ENCODE data around the gene SPEG. TPM values are rescaled to one million over a fixed set of nuclear protein-coding genes. Genes with fewer than 3 reads are reported as not detected.

Gene SPEG
- polyA plus RNA-seq, 3 donors = not detected

DNA sequence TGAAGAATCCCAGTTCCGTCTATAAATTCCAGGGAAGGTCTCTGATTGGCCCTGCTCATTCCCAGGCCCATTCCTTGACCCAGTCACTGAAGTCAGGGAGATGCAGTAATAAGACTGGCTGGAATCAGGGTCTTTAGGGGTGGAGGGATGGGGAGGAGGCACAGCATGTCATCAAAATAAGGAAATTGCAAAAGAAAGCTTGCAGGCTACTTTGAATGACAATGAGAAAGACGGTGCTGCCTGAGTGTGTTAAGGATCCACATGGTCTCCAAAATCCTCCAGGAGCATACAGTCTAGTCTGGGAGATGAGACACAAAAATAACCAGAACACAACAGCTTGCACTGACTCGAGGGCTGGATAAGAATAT lies 18.4 kb upstream of the SPEG start:
- intact Hi-C loops (cut with micrococcal nuclease) = no loop called here
- H3K4me2 ChIP-seq (replicated peaks; ENCODE audit: extremely low read depth, low read length, poor library complexity, severe bottlenecking) = no peak overlapping the region
- Mint-ChIP-seq H3K4me3 (peak overlapping the region in 1 of 2 donors; percentile 69), H3K27me3 (ENCODE audit: low read depth in 3 of 3) (peaks cover 46 to 66% (median 59%) of the 10 kb centered on the region in 3 donors), H3K36me3 (no peaks in the 10 kb centered on the region), H3K27ac (peak overlapping the region in 2 of 7 donors; percentile 14 to 73), H3K9me3 (peaks cover 0 to 22% (median 18%) of the 10 kb centered on the region in 7 donors), H3K4me1 (peaks cover 27% of the 10 kb centered on the region)
- H3K27ac ChIP-seq (ENCODE audit: low read depth in 1 of 2, low read length in 2 of 2) = no peak overlapping the region
- H2AFZ ChIP-seq (ENCODE audit: insufficient read depth, low read depth, low read length, poor library complexity, severe bottlenecking) = no peak overlapping the region
- H3K79me2 ChIP-seq (ENCODE audit: insufficient read depth, low read length) = no peaks in the 10 kb centered on the region
- H3K4me1 ChIP-seq (ENCODE audit: control insufficient read depth in 1 of 2, insufficient read depth in 2 of 2, low read length in 2 of 2) = peaks cover 21 to 36% of the 10 kb centered on the region in 2 donors
- H3K36me3 ChIP-seq (replicated peaks in 1 of 2; ENCODE audit: control insufficient read depth in 1 of 2, insufficient read depth in 2 of 2, low read length in 2 of 2) = no peaks in the 10 kb centered on the region
- H4K20me1 ChIP-seq (ENCODE audit: insufficient read depth, low read length) = no peaks in the 10 kb centered on the region
- H3K9me3 ChIP-seq (replicated peaks in 1 of 2; ENCODE audit: control insufficient read depth in 1 of 2, insufficient read depth in 1 of 2, low read length in 2 of 2) = peaks cover 6 to 11% of the 10 kb centered on the region in 2 donors
- DNase-seq = no peak
- WGBS (ENCODE audit: insufficient coverage) = 0% methylated on average over 1 of the region's 3 CpGs
- TF ChIP-seq, protein P1, sequence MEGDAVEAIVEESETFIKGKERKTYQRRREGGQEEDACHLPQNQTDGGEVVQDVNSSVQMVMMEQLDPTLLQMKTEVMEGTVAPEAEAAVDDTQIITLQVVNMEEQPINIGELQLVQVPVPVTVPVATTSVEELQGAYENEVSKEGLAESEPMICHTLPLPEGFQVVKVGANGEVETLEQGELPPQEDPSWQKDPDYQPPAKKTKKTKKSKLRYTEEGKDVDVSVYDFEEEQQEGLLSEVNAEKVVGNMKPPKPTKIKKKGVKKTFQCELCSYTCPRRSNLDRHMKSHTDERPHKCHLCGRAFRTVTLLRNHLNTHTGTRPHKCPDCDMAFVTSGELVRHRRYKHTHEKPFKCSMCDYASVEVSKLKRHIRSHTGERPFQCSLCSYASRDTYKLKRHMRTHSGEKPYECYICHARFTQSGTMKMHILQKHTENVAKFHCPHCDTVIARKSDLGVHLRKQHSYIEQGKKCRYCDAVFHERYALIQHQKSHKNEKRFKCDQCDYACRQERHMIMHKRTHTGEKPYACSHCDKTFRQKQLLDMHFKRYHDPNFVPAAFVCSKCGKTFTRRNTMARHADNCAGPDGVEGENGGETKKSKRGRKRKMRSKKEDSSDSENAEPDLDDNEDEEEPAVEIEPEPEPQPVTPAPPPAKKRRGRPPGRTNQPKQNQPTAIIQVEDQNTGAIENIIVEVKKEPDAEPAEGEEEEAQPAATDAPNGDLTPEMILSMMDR (IDR thresholded peaks at IDR 0.05) = no peak
- H3K9ac ChIP-seq (ENCODE audit: insufficient read depth, low read length, poor library complexity, severe bottlenecking) = no peak overlapping the region
- peaks cover 11 to 48% of the 10 kb centered on the region in 2 donors for H3K27me3 ChIP-seq (ENCODE audit: control insufficient read depth in 2 of 2, insufficient read depth in 2 of 2, low read length in 2 of 2)
- H3K4me3 ChIP-seq (replicated peaks in 1 of 3; ENCODE audit: low read depth in 2 of 3, low read length in 3 of 3) = no peak overlapping the region

DNA sequence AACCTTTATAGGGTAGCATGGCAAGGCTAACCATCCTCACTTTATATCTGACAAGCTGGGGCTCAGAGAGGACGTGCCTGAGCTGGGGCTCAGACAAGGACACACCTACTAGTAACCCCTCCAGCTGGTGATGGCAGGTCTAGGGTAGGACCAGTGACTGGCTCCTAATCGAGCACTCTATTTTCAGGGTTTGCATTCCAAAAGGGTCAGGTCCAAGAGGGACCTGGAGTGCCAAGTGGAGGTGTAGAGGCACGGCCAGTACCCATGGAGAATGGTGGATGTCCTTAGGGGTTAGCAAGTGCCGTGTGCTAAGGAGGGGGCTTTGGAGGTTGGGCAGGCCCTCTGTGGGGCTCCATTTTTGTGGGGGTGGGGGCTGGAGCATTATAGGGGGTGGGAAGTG lies 17.7 kb upstream of the SPEG start:
- H3K27me3 ChIP-seq (ENCODE audit: control insufficient read depth in 2 of 2, insufficient read depth in 2 of 2, low read length in 2 of 2) = peaks cover 11 to 48% of the 10 kb centered on the region in 2 donors
- no peaks in the 10 kb centered on the region for H3K79me2 ChIP-seq (ENCODE audit: insufficient read depth, low read length)
- H3K27ac ChIP-seq (ENCODE audit: low read depth in 1 of 2, low read length in 2 of 2) = no peak overlapping the region
- no peak overlapping the region for H3K4me3 ChIP-seq (replicated peaks in 1 of 3; ENCODE audit: low read depth in 2 of 3, low read length in 3 of 3)
- Mint-ChIP-seq H3K27ac (no peak overlapping the region), H3K4me1 (peaks cover 27% of the 10 kb centered on the region), H3K36me3 (no peaks in the 10 kb centered on the region), H3K4me3 (peak overlapping the region in 1 of 2 donors; percentile 48), H3K9me3 (peaks cover 0 to 19% (median 13%) of the 10 kb centered on the region in 7 donors), H3K27me3 (ENCODE audit: low read depth in 3 of 3) (peaks cover 48 to 62% (median 55%) of the 10 kb centered on the region in 3 donors)
- peaks cover 5 to 6% of the 10 kb centered on the region in 2 donors for H3K9me3 ChIP-seq (replicated peaks in 1 of 2; ENCODE audit: control insufficient read depth in 1 of 2, insufficient read depth in 1 of 2, low read length in 2 of 2)
- H3K36me3 ChIP-seq (replicated peaks in 1 of 2; ENCODE audit: control insufficient read depth in 1 of 2, insufficient read depth in 2 of 2, low read length in 2 of 2) = no peaks in the 10 kb centered on the region
- TF ChIP-seq, protein P1 (IDR thresholded peaks at IDR 0.05) = no peak
- no peak for DNase-seq
- WGBS (ENCODE audit: insufficient coverage) = 100% methylated on average over 2 of the region's 4 CpGs
- H3K4me1 ChIP-seq (ENCODE audit: control insufficient read depth in 1 of 2, insufficient read depth in 2 of 2, low read length in 2 of 2) = peaks cover 21 to 36% of the 10 kb centered on the region in 2 donors
- no peak overlapping the region for H2AFZ ChIP-seq (ENCODE audit: insufficient read depth, low read depth, low read length, poor library complexity, severe bottlenecking)
- no peak overlapping the region for H3K9ac ChIP-seq (ENCODE audit: insufficient read depth, low read length, poor library complexity, severe bottlenecking)
- no peaks in the 10 kb centered on the region for H4K20me1 ChIP-seq (ENCODE audit: insufficient read depth, low read length)
- H3K4me2 ChIP-seq (replicated peaks; ENCODE audit: extremely low read depth, low read length, poor library complexity, severe bottlenecking) = no peak overlapping the region
- intact Hi-C loops (cut with micrococcal nuclease) = no loop called here
